Measurements from ENCODE around the gene SLC25A22. TPM values are rescaled to one million over a fixed set of nuclear protein-coding genes. Genes with fewer than 3 reads are reported as not detected.
A peak's percentile ranks its signal among the peaks of the same experiment; 100 is the strongest.

The SLC25A22 gene
- total and polyA plus RNA-seq, 10 of the 15 experiments (the other 5 are each of a cell fraction or from before 2014, with no cell fraction given), result 0.27 to 27.0 (median 8.2) TPM

GRCh38 chr11:777288-778255 is 20.5 kb downstream of the SLC25A22 start, which contains the start of gene GATD1 (continued):
- TF ChIP-seq TCF12 (IDR thresholded peaks at IDR 0.05; ENCODE audit: low read depth, low read length) (no peak), BCLAF1 (IDR thresholded peaks at IDR 0.05) (no peak), SP1 (IDR thresholded peaks at IDR 0.05; ENCODE audit: low read depth, low read length) (peak; percentile 27), EED (IDR thresholded peaks at IDR 0.05; ENCODE audit: low read depth) (no peak), IRF4 (IDR thresholded peaks at IDR 0.05; ENCODE audit: low read depth, low read length) (no peak), HSF1 (IDR thresholded peaks at IDR 0.05; ENCODE audit: low read depth, low read length) (no peak), TCF7 (IDR thresholded peaks at IDR 0.05; ENCODE audit: borderline replicate concordance) (no peak), RCOR1 (conservative IDR thresholded peaks at IDR 0.05; ENCODE audit: low read depth, low read length) (no peak), SIN3A (IDR thresholded peaks at IDR 0.05; ENCODE audit: low read depth, low read length) (peak; percentile 32; the same call in 1 of the 2 replicates), GABPA (IDR thresholded peaks at IDR 0.05; ENCODE audit: low read depth) (no peak), MYB (IDR thresholded peaks at IDR 0.05; ENCODE audit: borderline replicate concordance, low read depth, low read length) (no peak)
- TF ChIP-seq, protein P1, sequence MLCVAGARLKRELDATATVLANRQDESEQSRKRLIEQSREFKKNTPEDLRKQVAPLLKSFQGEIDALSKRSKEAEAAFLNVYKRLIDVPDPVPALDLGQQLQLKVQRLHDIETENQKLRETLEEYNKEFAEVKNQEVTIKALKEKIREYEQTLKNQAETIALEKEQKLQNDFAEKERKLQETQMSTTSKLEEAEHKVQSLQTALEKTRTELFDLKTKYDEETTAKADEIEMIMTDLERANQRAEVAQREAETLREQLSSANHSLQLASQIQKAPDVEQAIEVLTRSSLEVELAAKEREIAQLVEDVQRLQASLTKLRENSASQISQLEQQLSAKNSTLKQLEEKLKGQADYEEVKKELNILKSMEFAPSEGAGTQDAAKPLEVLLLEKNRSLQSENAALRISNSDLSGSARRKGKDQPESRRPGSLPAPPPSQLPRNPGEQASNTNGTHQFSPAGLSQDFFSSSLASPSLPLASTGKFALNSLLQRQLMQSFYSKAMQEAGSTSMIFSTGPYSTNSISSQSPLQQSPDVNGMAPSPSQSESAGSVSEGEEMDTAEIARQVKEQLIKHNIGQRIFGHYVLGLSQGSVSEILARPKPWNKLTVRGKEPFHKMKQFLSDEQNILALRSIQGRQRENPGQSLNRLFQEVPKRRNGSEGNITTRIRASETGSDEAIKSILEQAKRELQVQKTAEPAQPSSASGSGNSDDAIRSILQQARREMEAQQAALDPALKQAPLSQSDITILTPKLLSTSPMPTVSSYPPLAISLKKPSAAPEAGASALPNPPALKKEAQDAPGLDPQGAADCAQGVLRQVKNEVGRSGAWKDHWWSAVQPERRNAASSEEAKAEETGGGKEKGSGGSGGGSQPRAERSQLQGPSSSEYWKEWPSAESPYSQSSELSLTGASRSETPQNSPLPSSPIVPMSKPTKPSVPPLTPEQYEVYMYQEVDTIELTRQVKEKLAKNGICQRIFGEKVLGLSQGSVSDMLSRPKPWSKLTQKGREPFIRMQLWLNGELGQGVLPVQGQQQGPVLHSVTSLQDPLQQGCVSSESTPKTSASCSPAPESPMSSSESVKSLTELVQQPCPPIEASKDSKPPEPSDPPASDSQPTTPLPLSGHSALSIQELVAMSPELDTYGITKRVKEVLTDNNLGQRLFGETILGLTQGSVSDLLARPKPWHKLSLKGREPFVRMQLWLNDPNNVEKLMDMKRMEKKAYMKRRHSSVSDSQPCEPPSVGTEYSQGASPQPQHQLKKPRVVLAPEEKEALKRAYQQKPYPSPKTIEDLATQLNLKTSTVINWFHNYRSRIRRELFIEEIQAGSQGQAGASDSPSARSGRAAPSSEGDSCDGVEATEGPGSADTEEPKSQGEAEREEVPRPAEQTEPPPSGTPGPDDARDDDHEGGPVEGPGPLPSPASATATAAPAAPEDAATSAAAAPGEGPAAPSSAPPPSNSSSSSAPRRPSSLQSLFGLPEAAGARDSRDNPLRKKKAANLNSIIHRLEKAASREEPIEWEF (IDR thresholded peaks at IDR 0.05; ENCODE audit: insufficient replicate concordance, low read depth, low read length), result no peak
- TF ChIP-seq, protein P2, sequence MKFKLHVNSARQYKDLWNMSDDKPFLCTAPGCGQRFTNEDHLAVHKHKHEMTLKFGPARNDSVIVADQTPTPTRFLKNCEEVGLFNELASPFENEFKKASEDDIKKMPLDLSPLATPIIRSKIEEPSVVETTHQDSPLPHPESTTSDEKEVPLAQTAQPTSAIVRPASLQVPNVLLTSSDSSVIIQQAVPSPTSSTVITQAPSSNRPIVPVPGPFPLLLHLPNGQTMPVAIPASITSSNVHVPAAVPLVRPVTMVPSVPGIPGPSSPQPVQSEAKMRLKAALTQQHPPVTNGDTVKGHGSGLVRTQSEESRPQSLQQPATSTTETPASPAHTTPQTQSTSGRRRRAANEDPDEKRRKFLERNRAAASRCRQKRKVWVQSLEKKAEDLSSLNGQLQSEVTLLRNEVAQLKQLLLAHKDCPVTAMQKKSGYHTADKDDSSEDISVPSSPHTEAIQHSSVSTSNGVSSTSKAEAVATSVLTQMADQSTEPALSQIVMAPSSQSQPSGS (IDR thresholded peaks at IDR 0.05; ENCODE audit: low read length), result no peak
- TF ChIP-seq, protein P3, sequence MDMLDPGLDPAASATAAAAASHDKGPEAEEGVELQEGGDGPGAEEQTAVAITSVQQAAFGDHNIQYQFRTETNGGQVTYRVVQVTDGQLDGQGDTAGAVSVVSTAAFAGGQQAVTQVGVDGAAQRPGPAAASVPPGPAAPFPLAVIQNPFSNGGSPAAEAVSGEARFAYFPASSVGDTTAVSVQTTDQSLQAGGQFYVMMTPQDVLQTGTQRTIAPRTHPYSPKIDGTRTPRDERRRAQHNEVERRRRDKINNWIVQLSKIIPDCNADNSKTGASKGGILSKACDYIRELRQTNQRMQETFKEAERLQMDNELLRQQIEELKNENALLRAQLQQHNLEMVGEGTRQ (IDR thresholded peaks at IDR 0.05; ENCODE audit: borderline replicate concordance, low read depth, low read length), result peak; percentile 88
